GM23338 (cell line): ENCODE results near the gene ANO10. TPM values are rescaled to one million over a fixed set of nuclear protein-coding genes. Genes with fewer than 3 reads are reported as not detected.

Experiments used
- ATAC-seq: fragments of 200-7000 bp; cut with Tn5 transposase; 3 replicates; pipeline ENCODE4 v1.9.1; 2020
- DNase-seq: peaks from one replicate; pipeline ENCODE4 v3.0.0-alpha.2; 2015; ENCODE audit warnings: low spot score
- H2AFZ ChIP-seq: fragments of 200-600 bp; sonication (generic); 2 replicates; pipeline ENCODE4 v1.8.0; 2016; ENCODE audit warnings: antibody characterized with exemption, mild to moderate bottlenecking, moderate library complexity
- H3F3A ChIP-seq: fragments of 200-600 bp; sonication (generic); replicated peaks from 2 replicates; pipeline ENCODE4 v1.8.0; 2017; ENCODE audit warnings: antibody characterized with exemption, mixed run types, low read depth
- H3K27ac ChIP-seq: fragments of 200-600 bp; sonication (generic); 2 replicates; pipeline ENCODE4 v1.6.1; 2016; ENCODE audit warnings: low read depth
- H3K27me3 ChIP-seq: fragments of 200-600 bp; sonication (generic); 2 replicates; pipeline ENCODE4 v1.8.0; 2016; ENCODE audit warnings: mild to moderate bottlenecking, mixed run types, moderate library complexity; ENCODE audit not compliant: insufficient read depth
- H3K36me3 ChIP-seq: fragments of 200-600 bp; sonication (generic); 2 replicates; pipeline ENCODE4 v1.8.0; 2016; ENCODE audit warnings: mild to moderate bottlenecking; ENCODE audit not compliant: insufficient read depth
- H3K4me1 ChIP-seq: fragments of 200-600 bp; sonication (generic); 2 replicates; pipeline ENCODE4 v1.8.0; 2016; ENCODE audit warnings: mild to moderate bottlenecking, moderate library complexity; ENCODE audit not compliant: insufficient read depth
- H3K4me2 ChIP-seq: fragments of 200-600 bp; sonication (generic); 2 replicates; pipeline ENCODE4 v1.7.1; 2017; ENCODE audit warnings: mixed run types
- H3K4me3 ChIP-seq: fragments of 200-600 bp; sonication (generic); 2 replicates; pipeline ENCODE4 v1.6.1; 2016; ENCODE audit warnings: mixed run types
- H3K79me2 ChIP-seq: fragments of 200-600 bp; sonication (generic); replicated peaks from 2 replicates; pipeline ENCODE4 v1.8.0; 2017; ENCODE audit warnings: mild to moderate bottlenecking; ENCODE audit not compliant: insufficient read depth
- H3K9me2 ChIP-seq: fragments of 200-600 bp; sonication (generic); 2 replicates; pipeline ENCODE4 v1.8.0; 2017; ENCODE audit not compliant: insufficient read depth
- H4K20me1 ChIP-seq: fragments of 200-600 bp; sonication (generic); replicated peaks from 2 replicates; pipeline ENCODE4 v1.8.0; 2017; ENCODE audit warnings: mild to moderate bottlenecking; ENCODE audit not compliant: insufficient read depth
- H3K27ac Mint-ChIP-seq: 2 replicates; pipeline ENCODE4 v1.8.0; 2020; ENCODE audit warnings: inconsistent platforms, mild to moderate bottlenecking, moderate library complexity, mixed read lengths
- H3K27me3 Mint-ChIP-seq: 3 replicates; pipeline ENCODE4 v1.8.0; 2022; ENCODE audit warnings: low read depth, mild to moderate bottlenecking, moderate library complexity, mixed read lengths, inconsistent platforms; ENCODE audit not compliant: insufficient read depth, poor library complexity
- H3K36me3 Mint-ChIP-seq: 3 replicates; pipeline ENCODE4 v1.8.0; 2021; ENCODE audit warnings: low read depth, mild to moderate bottlenecking, inconsistent platforms, moderate library complexity, mixed read lengths
- H3K4me1 Mint-ChIP-seq: 3 replicates; pipeline ENCODE4 v1.8.0; 2020; ENCODE audit warnings: mild to moderate bottlenecking, inconsistent platforms, mixed read lengths
- H3K4me3 Mint-ChIP-seq: 3 replicates; pipeline ENCODE4 v1.8.0; 2021; ENCODE audit warnings: moderate library complexity, mild to moderate bottlenecking, inconsistent platforms, mixed read lengths
- H3K9me3 Mint-ChIP-seq: 3 replicates; pipeline ENCODE4 v1.8.0; 2020; ENCODE audit warnings: moderate library complexity, mild to moderate bottlenecking, inconsistent platforms, mixed read lengths
- CREB1 ChIP-seq: fragments of 250-450 bp; sonication (Bioruptor Pico); IDR thresholded peaks from 2 replicates; pipeline ENCODE4 v1.5.0; 2020; ENCODE audit warnings: low read depth, mild to moderate bottlenecking, moderate library complexity
- EZH2 ChIP-seq: fragments of 200-600 bp; sonication (generic); IDR thresholded peaks from one replicate; pipeline ENCODE4 v1.8.0; 2017; ENCODE audit warnings: antibody characterized with exemption, mild to moderate bottlenecking, low read depth; ENCODE audit not compliant: unreplicated experiment
- EZH2phosphoT487 ChIP-seq: fragments of 200-600 bp; sonication (generic); IDR thresholded peaks from one replicate; pipeline ENCODE4 v1.8.1; 2018; ENCODE audit warnings: antibody characterized with exemption; ENCODE audit not compliant: unreplicated experiment
- JUNB ChIP-seq: IDR thresholded peaks from one replicate; pipeline ENCODE4 v1.6.1; 2016; ENCODE audit warnings: antibody characterized with exemption; ENCODE audit not compliant: unreplicated experiment
- NANOG ChIP-seq: IDR thresholded peaks from 2 replicates; pipeline ENCODE4 v1.6.1; 2016; ENCODE audit warnings: antibody characterized with exemption, borderline replicate concordance
- POLR2AphosphoS5 ChIP-seq: IDR thresholded peaks from 2 replicates; pipeline ENCODE4 v1.6.1; 2016; ENCODE audit warnings: antibody characterized with exemption, low read depth
- STAT1 ChIP-seq: IDR thresholded peaks from one replicate; pipeline ENCODE4 v1.6.1; 2016; ENCODE audit warnings: antibody characterized with exemption; ENCODE audit not compliant: unreplicated experiment
- ZNF331 ChIP-seq: fragments of 250-450 bp; sonication (Bioruptor Pico); IDR thresholded peaks from 2 replicates; pipeline ENCODE4 v1.5.0; 2020; ENCODE audit warnings: low read depth, mild to moderate bottlenecking, moderate library complexity
- polyA plus RNA-seq: library from polyadenylated mRNA; unstranded; fragments of >200 nt; fragmentation: Nextera tagmentation; extraction: Ambion mirVana; gene quantifications from 2 replicates; pipeline ENCODE4 v1.2.1, GENCODE V29; 2016
- total RNA-seq: library from RNA; depleted of rRNA; stranded (reverse); fragments of >200 nt; shearing (Covaris generic); gene quantifications from 2 replicates; pipeline ENCODE4 v1.2.3, GENCODE V29; 2014
- TF ChIP-seq, protein P1 (sequence below): fragments of 250-450 bp; sonication (Bioruptor Pico); IDR thresholded peaks from 2 replicates; pipeline ENCODE4 v1.5.0; 2020; ENCODE audit warnings: mild to moderate bottlenecking, moderate library complexity
- TF ChIP-seq, protein P2 (sequence below): IDR thresholded peaks from 2 replicates; pipeline ENCODE4 v1.6.1; 2016; ENCODE audit warnings: antibody characterized with exemption
- TF ChIP-seq, protein P3 (sequence below): IDR thresholded peaks from one replicate; pipeline ENCODE4 v1.6.1; 2018; ENCODE audit warnings: antibody characterized with exemption; ENCODE audit not compliant: unreplicated experiment

ANO10 gene
- total and polyA plus RNA-seq, 2 experiments from 2014 or later: 29.2 to 48.1 TPM

DNA sequence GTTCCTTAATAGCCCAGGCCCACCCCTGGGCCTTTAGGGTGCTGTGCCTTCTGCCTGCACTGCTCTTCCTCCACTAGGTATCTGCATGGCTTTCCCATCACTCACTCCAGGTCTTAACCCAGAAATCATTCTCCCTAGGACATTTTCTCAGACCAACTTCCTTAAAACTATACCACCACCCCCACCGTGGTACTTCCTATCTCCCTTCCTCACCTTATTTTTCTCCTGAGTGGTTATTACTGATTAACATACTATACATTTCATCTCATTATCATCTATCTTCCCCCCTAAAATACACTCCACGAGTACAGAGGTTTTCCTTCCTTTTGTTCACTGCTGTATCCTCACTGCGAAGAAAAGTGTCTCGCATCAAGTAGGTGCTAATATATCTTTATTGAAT is 115.2 kb downstream of the ANO10 start (continued):
- TF ChIP-seq, protein P1, sequence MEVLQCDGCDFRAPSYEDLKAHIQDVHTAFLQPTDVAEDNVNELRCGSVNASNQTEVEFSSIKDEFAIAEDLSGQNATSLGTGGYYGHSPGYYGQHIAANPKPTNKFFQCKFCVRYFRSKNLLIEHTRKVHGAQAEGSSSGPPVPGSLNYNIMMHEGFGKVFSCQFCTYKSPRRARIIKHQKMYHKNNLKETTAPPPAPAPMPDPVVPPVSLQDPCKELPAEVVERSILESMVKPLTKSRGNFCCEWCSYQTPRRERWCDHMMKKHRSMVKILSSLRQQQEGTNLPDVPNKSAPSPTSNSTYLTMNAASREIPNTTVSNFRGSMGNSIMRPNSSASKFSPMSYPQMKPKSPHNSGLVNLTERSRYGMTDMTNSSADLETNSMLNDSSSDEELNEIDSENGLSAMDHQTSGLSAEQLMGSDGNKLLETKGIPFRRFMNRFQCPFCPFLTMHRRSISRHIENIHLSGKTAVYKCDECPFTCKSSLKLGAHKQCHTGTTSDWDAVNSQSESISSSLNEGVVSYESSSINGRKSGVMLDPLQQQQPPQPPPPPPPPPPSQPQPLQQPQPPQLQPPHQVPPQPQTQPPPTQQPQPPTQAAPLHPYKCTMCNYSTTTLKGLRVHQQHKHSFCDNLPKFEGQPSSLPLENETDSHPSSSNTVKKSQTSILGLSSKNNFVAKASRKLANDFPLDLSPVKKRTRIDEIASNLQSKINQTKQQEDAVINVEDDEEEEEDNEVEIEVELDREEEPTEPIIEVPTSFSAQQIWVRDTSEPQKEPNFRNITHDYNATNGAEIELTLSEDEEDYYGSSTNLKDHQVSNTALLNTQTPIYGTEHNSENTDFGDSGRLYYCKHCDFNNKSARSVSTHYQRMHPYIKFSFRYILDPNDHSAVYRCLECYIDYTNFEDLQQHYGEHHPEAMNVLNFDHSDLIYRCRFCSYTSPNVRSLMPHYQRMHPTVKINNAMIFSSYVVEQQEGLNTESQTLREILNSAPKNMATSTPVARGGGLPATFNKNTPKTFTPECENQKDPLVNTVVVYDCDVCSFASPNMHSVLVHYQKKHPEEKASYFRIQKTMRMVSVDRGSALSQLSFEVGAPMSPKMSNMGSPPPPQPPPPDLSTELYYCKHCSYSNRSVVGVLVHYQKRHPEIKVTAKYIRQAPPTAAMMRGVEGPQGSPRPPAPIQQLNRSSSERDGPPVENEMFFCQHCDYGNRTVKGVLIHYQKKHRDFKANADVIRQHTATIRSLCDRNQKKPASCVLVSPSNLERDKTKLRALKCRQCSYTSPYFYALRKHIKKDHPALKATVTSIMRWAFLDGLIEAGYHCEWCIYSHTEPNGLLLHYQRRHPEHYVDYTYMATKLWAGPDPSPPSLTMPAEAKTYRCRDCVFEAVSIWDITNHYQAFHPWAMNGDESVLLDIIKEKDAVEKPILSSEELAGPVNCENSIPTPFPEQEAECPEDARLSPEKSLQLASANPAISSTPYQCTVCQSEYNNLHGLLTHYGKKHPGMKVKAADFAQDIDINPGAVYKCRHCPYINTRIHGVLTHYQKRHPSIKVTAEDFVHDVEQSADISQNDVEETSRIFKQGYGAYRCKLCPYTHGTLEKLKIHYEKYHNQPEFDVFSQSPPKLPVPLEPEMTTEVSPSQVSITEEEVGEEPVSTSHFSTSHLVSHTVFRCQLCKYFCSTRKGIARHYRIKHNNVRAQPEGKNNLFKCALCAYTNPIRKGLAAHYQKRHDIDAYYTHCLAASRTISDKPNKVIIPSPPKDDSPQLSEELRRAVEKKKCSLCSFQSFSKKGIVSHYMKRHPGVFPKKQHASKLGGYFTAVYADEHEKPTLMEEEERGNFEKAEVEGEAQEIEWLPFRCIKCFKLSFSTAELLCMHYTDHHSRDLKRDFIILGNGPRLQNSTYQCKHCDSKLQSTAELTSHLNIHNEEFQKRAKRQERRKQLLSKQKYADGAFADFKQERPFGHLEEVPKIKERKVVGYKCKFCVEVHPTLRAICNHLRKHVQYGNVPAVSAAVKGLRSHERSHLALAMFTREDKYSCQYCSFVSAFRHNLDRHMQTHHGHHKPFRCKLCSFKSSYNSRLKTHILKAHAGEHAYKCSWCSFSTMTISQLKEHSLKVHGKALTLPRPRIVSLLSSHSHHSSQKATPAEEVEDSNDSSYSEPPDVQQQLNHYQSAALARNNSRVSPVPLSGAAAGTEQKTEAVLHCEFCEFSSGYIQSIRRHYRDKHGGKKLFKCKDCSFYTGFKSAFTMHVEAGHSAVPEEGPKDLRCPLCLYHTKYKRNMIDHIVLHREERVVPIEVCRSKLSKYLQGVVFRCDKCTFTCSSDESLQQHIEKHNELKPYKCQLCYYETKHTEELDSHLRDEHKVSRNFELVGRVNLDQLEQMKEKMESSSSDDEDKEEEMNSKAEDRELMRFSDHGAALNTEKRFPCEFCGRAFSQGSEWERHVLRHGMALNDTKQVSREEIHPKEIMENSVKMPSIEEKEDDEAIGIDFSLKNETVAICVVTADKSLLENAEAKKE (CRISPR knock-in tag): no peak
- TF ChIP-seq STAT1 (no peak), JUNB (no peak), ZNF331 (CRISPR knock-in tag) (no peak), POLR2AphosphoS5 (no peak), EZH2 (no peak), CREB1 (CRISPR knock-in tag) (no peak)

DNA sequence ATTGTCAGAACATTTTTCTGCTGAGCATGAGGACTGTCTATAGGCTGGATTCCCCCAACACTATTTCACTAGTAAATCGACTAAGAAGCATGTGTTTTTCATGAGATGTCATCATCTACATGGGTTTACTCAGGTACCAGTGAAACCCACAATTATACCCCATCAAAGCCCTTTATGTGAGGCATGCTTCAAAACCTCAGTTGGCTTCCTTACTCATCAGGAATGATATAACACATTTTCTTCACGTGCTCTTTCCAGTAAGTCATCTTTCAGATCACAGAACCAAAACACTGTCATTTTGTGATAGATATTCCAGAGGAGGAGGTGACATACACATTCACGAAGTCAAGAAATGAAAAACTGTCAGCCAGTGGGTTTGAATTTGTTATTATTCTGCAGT is 116.5 kb downstream of the ANO10 start:
- H3K36me3 Mint-ChIP-seq: peaks cover 3% of the 10 kb centered on the region; the same call in 1 of the 3 replicates
- H3K27me3 ChIP-seq: no peaks in the 10 kb centered on the region
- no peaks in the 10 kb centered on the region; the same call in 1 of the 2 replicates for H4K20me1 ChIP-seq
- ATAC-seq (no peak), DNase-seq (no peak)
- no peak overlapping the region for H3K27ac ChIP-seq
- no peaks in the 10 kb centered on the region for H3K4me1 ChIP-seq
- H2AFZ ChIP-seq: no peak overlapping the region
- no peak overlapping the region for H3K4me3 ChIP-seq
- H3K27me3 Mint-ChIP-seq: peaks cover 3% of the 10 kb centered on the region
- peaks cover 2% of the 10 kb centered on the region; the same call in 2 of the 3 replicates for H3K9me3 Mint-ChIP-seq
- no peak overlapping the region for H3K4me3 Mint-ChIP-seq
- H3K4me2 ChIP-seq: no peak overlapping the region
- no peaks in the 10 kb centered on the region for H3K9me2 ChIP-seq
- no peaks in the 10 kb centered on the region for H3K79me2 ChIP-seq
- H3F3A ChIP-seq: no peaks in the 10 kb centered on the region
- no peaks in the 10 kb centered on the region for H3K36me3 ChIP-seq
- H3K27ac Mint-ChIP-seq: no peak overlapping the region
- no peaks in the 10 kb centered on the region; the same call in 2 of the 3 replicates for H3K4me1 Mint-ChIP-seq
- TF ChIP-seq EZH2phosphoT487: no peak
- TF ChIP-seq POLR2AphosphoS5: no peak
- TF ChIP-seq, protein P2, sequence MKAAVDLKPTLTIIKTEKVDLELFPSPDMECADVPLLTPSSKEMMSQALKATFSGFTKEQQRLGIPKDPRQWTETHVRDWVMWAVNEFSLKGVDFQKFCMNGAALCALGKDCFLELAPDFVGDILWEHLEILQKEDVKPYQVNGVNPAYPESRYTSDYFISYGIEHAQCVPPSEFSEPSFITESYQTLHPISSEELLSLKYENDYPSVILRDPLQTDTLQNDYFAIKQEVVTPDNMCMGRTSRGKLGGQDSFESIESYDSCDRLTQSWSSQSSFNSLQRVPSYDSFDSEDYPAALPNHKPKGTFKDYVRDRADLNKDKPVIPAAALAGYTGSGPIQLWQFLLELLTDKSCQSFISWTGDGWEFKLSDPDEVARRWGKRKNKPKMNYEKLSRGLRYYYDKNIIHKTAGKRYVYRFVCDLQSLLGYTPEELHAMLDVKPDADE: no peak
- TF ChIP-seq NANOG: no peak
- TF ChIP-seq, protein P3, sequence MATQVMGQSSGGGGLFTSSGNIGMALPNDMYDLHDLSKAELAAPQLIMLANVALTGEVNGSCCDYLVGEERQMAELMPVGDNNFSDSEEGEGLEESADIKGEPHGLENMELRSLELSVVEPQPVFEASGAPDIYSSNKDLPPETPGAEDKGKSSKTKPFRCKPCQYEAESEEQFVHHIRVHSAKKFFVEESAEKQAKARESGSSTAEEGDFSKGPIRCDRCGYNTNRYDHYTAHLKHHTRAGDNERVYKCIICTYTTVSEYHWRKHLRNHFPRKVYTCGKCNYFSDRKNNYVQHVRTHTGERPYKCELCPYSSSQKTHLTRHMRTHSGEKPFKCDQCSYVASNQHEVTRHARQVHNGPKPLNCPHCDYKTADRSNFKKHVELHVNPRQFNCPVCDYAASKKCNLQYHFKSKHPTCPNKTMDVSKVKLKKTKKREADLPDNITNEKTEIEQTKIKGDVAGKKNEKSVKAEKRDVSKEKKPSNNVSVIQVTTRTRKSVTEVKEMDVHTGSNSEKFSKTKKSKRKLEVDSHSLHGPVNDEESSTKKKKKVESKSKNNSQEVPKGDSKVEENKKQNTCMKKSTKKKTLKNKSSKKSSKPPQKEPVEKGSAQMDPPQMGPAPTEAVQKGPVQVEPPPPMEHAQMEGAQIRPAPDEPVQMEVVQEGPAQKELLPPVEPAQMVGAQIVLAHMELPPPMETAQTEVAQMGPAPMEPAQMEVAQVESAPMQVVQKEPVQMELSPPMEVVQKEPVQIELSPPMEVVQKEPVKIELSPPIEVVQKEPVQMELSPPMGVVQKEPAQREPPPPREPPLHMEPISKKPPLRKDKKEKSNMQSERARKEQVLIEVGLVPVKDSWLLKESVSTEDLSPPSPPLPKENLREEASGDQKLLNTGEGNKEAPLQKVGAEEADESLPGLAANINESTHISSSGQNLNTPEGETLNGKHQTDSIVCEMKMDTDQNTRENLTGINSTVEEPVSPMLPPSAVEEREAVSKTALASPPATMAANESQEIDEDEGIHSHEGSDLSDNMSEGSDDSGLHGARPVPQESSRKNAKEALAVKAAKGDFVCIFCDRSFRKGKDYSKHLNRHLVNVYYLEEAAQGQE: no peak
